Ureter (tissue), 1 donor: Measurements from ENCODE around the gene ASF1A. TPM values are rescaled to one million over a fixed set of nuclear protein-coding genes. Genes with fewer than 3 reads are reported as not detected.

Source experiments
- total RNA-seq: library from RNA; stranded (reverse); gene quantifications from one replicate; pipeline ENCODE4 v1.2.4, GENCODE V29; 2023
- donor health status: DM: yes; HTN: yes; CAD: no.

ASF1A gene
- total RNA-seq, 1 donor from 2014 or later: 24.5 TPM

Other genes with a start within 250 kb of the ASF1A start
- 34.5 TPM for gene CEP85L, start 242.6 kb upstream of the ASF1A start, total RNA-seq
- gene MCM9, start 41.0 kb downstream of the ASF1A start, total RNA-seq: 36.0 TPM
- 2.3 TPM for gene FAM184A, start 184.5 kb downstream of the ASF1A start, total RNA-seq